ENCODE measurements around the gene NBEAL2.
"Not testable (repeated sequence)": the region's sequence is repeated elsewhere in the genome, so short reads cannot be mapped to it uniquely, and the experiment has no call there.

Gene NBEAL2

GRCh38 chr3:47012342-47013230, 33.1 kb downstream of the NBEAL2 start:
- no peak for DNase-seq (ENCODE audit: low read depth in 2 of 2)

- no peak for DNase-seq (ENCODE audit: low read depth in 2 of 2)
Observed at GRCh38 chr3:47013231-47013630, 33.8 kb downstream of the NBEAL2 start.

- no peak for DNase-seq (ENCODE audit: low read depth in 2 of 2)
Observed at GRCh38 chr3:47014036-47014435, 34.6 kb downstream of the NBEAL2 start.

GRCh38 chr3:47015151-47015550, 35.7 kb downstream of the NBEAL2 start:
- DNase-seq (ENCODE audit: low read depth in 2 of 2), result no peak

- DNase-seq (ENCODE audit: low read depth in 2 of 2), result no peak
Observed at GRCh38 chr3:47016086-47016933, 36.8 kb downstream of the NBEAL2 start.

GRCh38 chr3:47016934-47017435, 37.5 kb downstream of the NBEAL2 start:
- DNase-seq (ENCODE audit: low read depth in 2 of 2), result no peak

- no peak for DNase-seq (ENCODE audit: low read depth in 2 of 2)
Observed at GRCh38 chr3:47017504-47018268, 38.2 kb downstream of the NBEAL2 start.

- DNase-seq (ENCODE audit: low read depth in 2 of 2), result no peak
Observed at GRCh38 chr3:47018269-47018611, 38.8 kb downstream of the NBEAL2 start.

GRCh38 chr3:47019201-47019600, 39.7 kb downstream of the NBEAL2 start:
- DNase-seq (ENCODE audit: low read depth in 2 of 2), result no peak

GRCh38 chr3:47020311-47020710, 40.8 kb downstream of the NBEAL2 start:
- DNase-seq (ENCODE audit: low read depth in 2 of 2), result no peak

- DNase-seq (ENCODE audit: low read depth in 2 of 2), result no peak
Observed at GRCh38 chr3:47022641-47023071, 43.2 kb downstream of the NBEAL2 start.

- no peak for DNase-seq (ENCODE audit: low read depth in 2 of 2)
Observed at GRCh38 chr3:47024932-47025331, 45.5 kb downstream of the NBEAL2 start.

- DNase-seq (ENCODE audit: low read depth in 2 of 2), result not testable (repeated sequence)
Observed at GRCh38 chr3:47026432-47026831, 47.0 kb downstream of the NBEAL2 start.

- no peak for DNase-seq (ENCODE audit: low read depth in 2 of 2)
Observed at GRCh38 chr3:47028146-47028545, 48.7 kb downstream of the NBEAL2 start.

- DNase-seq (ENCODE audit: low read depth in 2 of 2), result no peak
Observed at GRCh38 chr3:47028667-47029066, 49.2 kb downstream of the NBEAL2 start.

GRCh38 chr3:47031041-47031440, 51.6 kb downstream of the NBEAL2 start:
- DNase-seq (ENCODE audit: low read depth in 2 of 2), result not testable (repeated sequence)

- DNase-seq (ENCODE audit: low read depth in 2 of 2), result no peak
Observed at GRCh38 chr3:47034868-47035489, 55.5 kb downstream of the NBEAL2 start.

- no peak for DNase-seq (ENCODE audit: low read depth in 2 of 2)
Observed at GRCh38 chr3:47035645-47036044, 56.2 kb downstream of the NBEAL2 start.

GRCh38 chr3:47036145-47036544, 56.7 kb downstream of the NBEAL2 start:
- DNase-seq (ENCODE audit: low read depth in 2 of 2), result no peak

GRCh38 chr3:47037302-47037701, 57.8 kb downstream of the NBEAL2 start:
- DNase-seq (ENCODE audit: low read depth in 2 of 2), result not testable (repeated sequence)

- no peak for DNase-seq (ENCODE audit: low read depth in 2 of 2)
Observed at GRCh38 chr3:47041114-47041513, 61.6 kb downstream of the NBEAL2 start.

Measured in stimulated activated CD8-positive, alpha-beta memory T cell treated with anti-CD3 and anti-CD28 coated beads, Interleukin-2, amount 100 ng/mL, for 1 hour (primary cell).